OCI-LY3 (cell line): ENCODE data around the gene TP53.

Experiments
- H2AFZ ChIP-seq: fragments of 200-600, 300-600 bp; shearing (Covaris generic); 2 replicates; pipeline ENCODE4 v1.6.0; 2014; ENCODE audit warnings: antibody characterized with exemption, low read depth, low read length
- H3K27ac ChIP-seq: fragments of 200-600, 300-600 bp; sonication (generic); 2 replicates; pipeline ENCODE4 v1.5.1; 2014; ENCODE audit warnings: mild to moderate bottlenecking, low read length, moderate library complexity, mixed read lengths
- H3K27me3 ChIP-seq: fragments of 200-600, 300-600 bp; sonication (generic); 2 replicates; pipeline ENCODE4 v1.6.1; 2014; ENCODE audit warnings: low read depth, low read length, mixed read lengths
- H3K36me3 ChIP-seq: fragments of 200-600, 300-600 bp; sonication (generic); replicated peaks from 2 replicates; pipeline ENCODE3; 2014; ENCODE audit warnings: low read depth, low read length, mixed read lengths
- H3K4me1 ChIP-seq: fragments of 300-600, 200-600 bp; sonication (generic); 2 replicates; pipeline ENCODE4 v1.6.1; 2014; ENCODE audit warnings: low read length, mixed read lengths
- H3K4me2 ChIP-seq: fragments of 200-600, 300-600 bp; sonication (generic); 2 replicates; pipeline ENCODE4 v1.6.1; 2014; ENCODE audit warnings: low read length, mixed read lengths
- H3K4me3 ChIP-seq: fragments of 300-600, 200-600 bp; sonication (generic); 2 replicates; pipeline ENCODE4 v1.5.1; 2014; ENCODE audit warnings: antibody characterized with exemption, mild to moderate bottlenecking, low read length, moderate library complexity
- H3K79me2 ChIP-seq: fragments of 300-600, 200-600 bp; shearing (Covaris generic); 2 replicates; pipeline ENCODE4 v1.6.1; 2014; ENCODE audit warnings: mild to moderate bottlenecking, low read length, mixed read lengths
- H3K9ac ChIP-seq: fragments of 300-600, 200-600 bp; shearing (Covaris generic); 2 replicates; pipeline ENCODE4 v1.6.0; 2014; ENCODE audit warnings: mild to moderate bottlenecking, low read length, moderate library complexity
- H3K9me3 ChIP-seq: fragments of 200-600, 300-600 bp; shearing (Covaris generic); 2 replicates; pipeline ENCODE4 v1.6.1; 2014; ENCODE audit warnings: low read length, mixed read lengths; ENCODE audit not compliant: insufficient read depth
- H4K20me1 ChIP-seq: fragments of 200-600, 300-600 bp; sonication (generic); 2 replicates; pipeline ENCODE4 v1.6.1; 2016; ENCODE audit warnings: low read length, mixed read lengths; ENCODE audit not compliant: insufficient read depth
- CTCF ChIP-seq: fragments of 200-600, 300-600 bp; sonication (generic); IDR thresholded peaks from 2 replicates; pipeline ENCODE4 v1.5.1; 2014; ENCODE audit warnings: antibody characterized with exemption, low read length, low read depth
- EZH2phosphoT487 ChIP-seq: fragments of 200-600 bp; shearing (Covaris generic); IDR thresholded peaks from 2 replicates; pipeline ENCODE4 v1.6.1; 2018; ENCODE audit warnings: antibody characterized with exemption, mixed run types, low read depth

Gene TP53

GRCh38 chr17:7701681-7702080 is 14.4 kb upstream of the TP53 start:
- H4K20me1 ChIP-seq: no peaks in the 10 kb centered on the region
- no peaks in the 10 kb centered on the region for H3K79me2 ChIP-seq
- no peak overlapping the region for H3K27ac ChIP-seq
- H3K4me1 ChIP-seq: no peaks in the 10 kb centered on the region
- H3K9me3 ChIP-seq: no peaks in the 10 kb centered on the region
- peaks cover 10% of the 10 kb centered on the region for H3K27me3 ChIP-seq
- H2AFZ ChIP-seq: no peak overlapping the region
- no peak overlapping the region for H3K4me3 ChIP-seq
- TF ChIP-seq EZH2phosphoT487: no peak
- H3K9ac ChIP-seq: no peak overlapping the region
- H3K36me3 ChIP-seq: no peaks in the 10 kb centered on the region
- H3K4me2 ChIP-seq: no peak overlapping the region

- Histone ChIP-seq H4K20me1 (no peaks in the 10 kb centered on the region), H3K4me3 (no peak overlapping the region)
- TF ChIP-seq EZH2phosphoT487: no peak
- no peak for TF ChIP-seq CTCF
Measured at GRCh38 chr17:7700510-7700909, 13.2 kb upstream of the TP53 start.

DNA sequence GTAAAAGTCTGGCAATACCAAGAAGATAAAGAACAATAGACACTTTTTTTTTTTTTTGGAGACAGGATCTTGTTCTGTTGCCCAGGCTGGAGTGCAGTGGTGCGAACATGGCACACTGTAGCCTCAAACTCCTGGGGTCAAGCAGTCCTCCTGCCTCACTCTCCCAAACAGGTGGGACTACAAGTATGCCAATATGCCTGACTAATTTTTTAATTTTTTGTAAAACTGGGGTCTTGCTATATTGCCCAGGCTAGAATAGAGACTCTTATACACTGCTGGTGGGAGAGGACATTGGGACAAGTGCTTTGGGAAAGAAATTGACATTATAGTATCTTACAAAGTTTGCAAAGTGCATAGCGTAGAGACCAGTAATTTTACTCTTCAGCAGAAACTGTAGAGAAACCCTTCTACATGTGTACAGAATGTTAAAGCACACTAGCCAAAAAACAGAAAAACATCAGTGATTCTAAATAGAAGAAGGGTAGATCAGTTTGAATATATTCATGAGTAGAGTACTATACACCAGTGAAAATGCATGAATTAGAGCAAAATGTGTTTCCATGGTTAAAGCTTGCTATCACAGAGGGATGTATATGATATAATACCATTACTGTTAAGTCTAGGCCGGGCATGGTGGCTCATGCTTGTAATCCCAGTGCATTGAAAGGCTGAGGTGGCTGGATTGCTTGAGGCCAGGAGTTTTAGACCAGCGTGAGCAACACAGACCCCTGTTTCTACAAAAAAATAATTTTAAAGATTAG is 10.7 kb upstream of the TP53 start:
- no peak overlapping the region for H3K9ac ChIP-seq
- no peaks in the 10 kb centered on the region for H3K9me3 ChIP-seq
- TF ChIP-seq CTCF (no peak), EZH2phosphoT487 (no peak)
- no peak overlapping the region for H3K4me3 ChIP-seq
- H4K20me1 ChIP-seq: no peaks in the 10 kb centered on the region
- no peak overlapping the region for H3K4me2 ChIP-seq
- H2AFZ ChIP-seq: no peak overlapping the region
- H3K27ac ChIP-seq: no peak overlapping the region
- H3K36me3 ChIP-seq: peaks cover 2% of the 10 kb centered on the region
- H3K79me2 ChIP-seq: no peaks in the 10 kb centered on the region
- no peaks in the 10 kb centered on the region for H3K4me1 ChIP-seq
- H3K27me3 ChIP-seq: no peaks in the 10 kb centered on the region

More at GRCh38 chr17:7700510-7700909, 13.2 kb upstream of the TP53 start:
- H3K9ac ChIP-seq: no peak overlapping the region
- H3K36me3 ChIP-seq: peaks cover 2% of the 10 kb centered on the region
- H3K4me1 ChIP-seq: no peaks in the 10 kb centered on the region
- H3K4me2 ChIP-seq: no peak overlapping the region
- no peaks in the 10 kb centered on the region for H3K9me3 ChIP-seq
- H3K27me3 ChIP-seq: no peaks in the 10 kb centered on the region
- no peak overlapping the region for H3K27ac ChIP-seq
- H2AFZ ChIP-seq: no peak overlapping the region
- no peaks in the 10 kb centered on the region for H3K79me2 ChIP-seq

DNA sequence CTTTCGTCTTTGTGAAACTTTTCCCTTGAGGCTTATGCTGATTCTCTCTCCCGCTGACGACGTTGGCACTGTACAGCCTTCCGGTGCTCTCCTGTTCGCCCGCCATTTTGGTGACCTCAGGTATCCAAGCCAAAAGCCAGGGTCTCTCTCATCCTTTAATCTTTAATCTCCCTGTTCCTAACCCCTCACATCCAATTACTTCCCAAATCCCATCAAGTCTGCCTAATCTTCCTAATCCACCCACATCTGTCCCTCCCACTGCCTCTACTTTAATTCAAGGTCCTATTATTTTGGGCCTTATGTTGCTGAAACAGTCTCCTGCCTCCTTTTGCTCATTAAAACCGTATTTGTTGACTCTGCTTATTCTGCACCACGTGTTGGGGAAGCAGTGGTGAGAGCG is 8.3 kb upstream of the TP53 start:
- Histone ChIP-seq H3K27ac (no peak overlapping the region), H3K27me3 (no peaks in the 10 kb centered on the region), H3K4me2 (no peak overlapping the region), H2AFZ (no peak overlapping the region), H3K4me1 (no peaks in the 10 kb centered on the region), H3K9me3 (no peaks in the 10 kb centered on the region), H4K20me1 (no peaks in the 10 kb centered on the region), H3K9ac (no peak overlapping the region), H3K36me3 (peaks cover 2% of the 10 kb centered on the region), H3K79me2 (no peaks in the 10 kb centered on the region), H3K4me3 (no peak overlapping the region)
- TF ChIP-seq EZH2phosphoT487: no peak
- no peak for TF ChIP-seq CTCF
